Endodermal cell (in vitro differentiated cells): Measurements from ENCODE around the gene P4HTM. TPM values are rescaled to one million over a fixed set of nuclear protein-coding genes. Genes with fewer than 3 reads are reported as not detected.
A peak's percentile ranks its signal among the peaks of the same experiment; 100 is the strongest.

Source experiments
- DNase-seq: peaks from one replicate; pipeline ENCODE4 v3.0.0-alpha.2; 2017
- H3K27ac ChIP-seq: 2 replicates; pipeline ENCODE4 v1.5.1; 2013; ENCODE audit warnings: mild to moderate bottlenecking, low read depth, low read length, moderate library complexity
- H3K27me3 ChIP-seq: 2 replicates; pipeline ENCODE4 v1.6.1; 2013; ENCODE audit warnings: mild to moderate bottlenecking, low read length, moderate library complexity; ENCODE audit not compliant: insufficient read depth, control insufficient read depth, poor library complexity, severe bottlenecking
- H3K36me3 ChIP-seq: 2 replicates; pipeline ENCODE4 v1.7.0; 2013; ENCODE audit warnings: mild to moderate bottlenecking, low read length, moderate library complexity; ENCODE audit not compliant: control insufficient read depth, insufficient read depth
- H3K4me1 ChIP-seq: one replicate; pipeline ENCODE4 v1.7.0; 2013; ENCODE audit warnings: low read length; ENCODE audit not compliant: control insufficient read depth, insufficient read depth
- H3K4me3 ChIP-seq: 2 replicates; pipeline ENCODE4 v1.5.1; 2013; ENCODE audit warnings: mild to moderate bottlenecking, low read length, moderate library complexity
- H3K9ac ChIP-seq: 2 replicates; pipeline ENCODE4 v1.6.1; 2013; ENCODE audit warnings: mild to moderate bottlenecking, low read length, moderate library complexity; ENCODE audit not compliant: poor library complexity, severe bottlenecking; ENCODE audit errors: extremely low read depth
- H3K9me3 ChIP-seq: 2 replicates; pipeline ENCODE4 v1.6.1; 2013; ENCODE audit warnings: mild to moderate bottlenecking, low read length, moderate library complexity; ENCODE audit not compliant: control insufficient read depth
- H3K27ac Mint-ChIP-seq: 2 replicates; pipeline ENCODE4 v1.8.0; 2020; ENCODE audit warnings: mixed read lengths
- H3K27me3 Mint-ChIP-seq: 2 replicates; pipeline ENCODE4 v1.8.0; 2021; ENCODE audit warnings: mild to moderate bottlenecking, mixed read lengths; ENCODE audit not compliant: insufficient read depth
- H3K36me3 Mint-ChIP-seq: 2 replicates; pipeline ENCODE4 v1.8.0; 2020; ENCODE audit warnings: low read depth, mixed read lengths
- H3K4me1 Mint-ChIP-seq: 2 replicates; pipeline ENCODE4 v1.8.0; 2020; ENCODE audit warnings: mixed read lengths
- H3K4me3 Mint-ChIP-seq: 2 replicates; pipeline ENCODE4 v1.8.0; 2020; ENCODE audit warnings: mild to moderate bottlenecking, moderate library complexity, mixed read lengths
- H3K9me3 Mint-ChIP-seq: 2 replicates; pipeline ENCODE4 v1.8.0; 2020; ENCODE audit warnings: mild to moderate bottlenecking, mixed read lengths
- CTCF ChIP-seq: fragments of 200-600 bp; sonication (generic); conservative IDR thresholded peaks from 2 replicates; pipeline ENCODE4 v1.5.0; 2021; ENCODE audit warnings: antibody characterized with exemption, mild to moderate bottlenecking
- WGBS, 2 experiments: methylation state at CpG; one replicate each; pipeline versions ENCODE4 v1.1.5 to v1.1.7; 2013; ENCODE audit warnings: missing lambda C conversion rate in 2 of 2, mixed read lengths in 1 of 2; ENCODE audit not compliant: insufficient coverage in 1 of 2, insufficient read length in 1 of 2; 5-methylcytosine and 5-hydroxymethylcytosine counted together
- total RNA-seq, 2 donors: library from RNA; stranded (reverse); fragmentation: NEBNext Ultra II Directional in 1 of 2; extraction: Animal tissue kit (Norgen Biotek cat#: 25700) in 1 of 2; gene quantifications; 2 replicates in 1 of 2; 3 replicates in 1 of 2; pipeline ENCODE4 v1.2.1, GENCODE V29; 2021

The P4HTM gene
- total RNA-seq, 2 donors from 2014 or later, result 12.4 to 17.6 TPM

- no peaks in the 10 kb centered on the region for H3K9me3 Mint-ChIP-seq
- H3K4me1 Mint-ChIP-seq, result peaks cover 12% of the 10 kb centered on the region
- peaks cover 60% of the 10 kb centered on the region for H3K27me3 Mint-ChIP-seq
- H3K27ac Mint-ChIP-seq, result no peak overlapping the region
- Histone ChIP-seq H3K27ac (no peak overlapping the region), H3K27me3 (peaks cover 59% of the 10 kb centered on the region), H3K9me3 (no peaks in the 10 kb centered on the region), H3K4me3 (no peak overlapping the region), H3K4me1 (no peaks in the 10 kb centered on the region), H3K9ac (no peak overlapping the region), H3K36me3 (no peaks in the 10 kb centered on the region)
- H3K36me3 Mint-ChIP-seq, result peaks cover 6% of the 10 kb centered on the region
- DNase-seq, result peak; percentile 26
- H3K4me3 Mint-ChIP-seq, result no peak overlapping the region
- no peak for TF ChIP-seq CTCF
Measured at GRCh38 chr3:48993834-48994233, 3.8 kb downstream of the P4HTM start.

- H3K27ac ChIP-seq, result no peak overlapping the region
- WGBS, 2 experiments, result 92 to 94% methylated on average over 7 to 8 of the region's 8 CpGs
- no peak overlapping the region for H3K4me3 ChIP-seq
- peaks cover 70% of the 10 kb centered on the region for H3K27me3 ChIP-seq
- H3K4me3 Mint-ChIP-seq, result no peak overlapping the region
- H3K27me3 Mint-ChIP-seq, result peaks cover 66% of the 10 kb centered on the region
- no peak for TF ChIP-seq CTCF
- H3K9me3 Mint-ChIP-seq, result no peaks in the 10 kb centered on the region
- no peaks in the 10 kb centered on the region for H3K9me3 ChIP-seq
- no peak overlapping the region for H3K9ac ChIP-seq
- H3K27ac Mint-ChIP-seq, result no peak overlapping the region
- peaks cover 6% of the 10 kb centered on the region for H3K36me3 Mint-ChIP-seq
- H3K4me1 Mint-ChIP-seq, result peaks cover 22% of the 10 kb centered on the region
- no peak for DNase-seq
- H3K4me1 ChIP-seq, result peaks cover 5% of the 10 kb centered on the region
- H3K36me3 ChIP-seq, result no peaks in the 10 kb centered on the region
Measured at GRCh38 chr3:48996640-48997039, 6.6 kb downstream of the P4HTM start.

- Histone ChIP-seq H3K27ac (no peak overlapping the region), H3K4me1 (peaks cover 5% of the 10 kb centered on the region), H3K36me3 (no peaks in the 10 kb centered on the region), H3K4me3 (no peak overlapping the region), H3K9ac (no peak overlapping the region), H3K9me3 (no peaks in the 10 kb centered on the region), H3K27me3 (peaks cover 75% of the 10 kb centered on the region)
- H3K36me3 Mint-ChIP-seq, result peaks cover 6% of the 10 kb centered on the region
- H3K4me1 Mint-ChIP-seq, result peaks cover 22% of the 10 kb centered on the region
- 88 to 93% methylated on average over 7 to 8 of the region's 8 CpGs for WGBS, 2 experiments
- H3K27me3 Mint-ChIP-seq, result peaks cover 70% of the 10 kb centered on the region
- no peaks in the 10 kb centered on the region for H3K9me3 Mint-ChIP-seq
- DNase-seq, result peak; percentile 31
- TF ChIP-seq CTCF, result peak; percentile 34
- no peak overlapping the region for H3K4me3 Mint-ChIP-seq
- H3K27ac Mint-ChIP-seq, result no peak overlapping the region
Measured at GRCh38 chr3:48997102-48997635, 7.1 kb downstream of the P4HTM start.
